HG03439 (cell line): ENCODE results near the gene TENM4.

Source experiments
- ATAC-seq: cut with Tn5 transposase; IDR thresholded peaks from one replicate; pipeline ENCODE4 v1.9.1; 2021; ENCODE audit warnings: mild to moderate bottlenecking, moderate library complexity; ENCODE audit not compliant: unreplicated experiment

TENM4 gene

GRCh38 chr11:79449040-79449439 lies 8.2 kb upstream of the TENM4 start:
- no peak for ATAC-seq

DNA sequence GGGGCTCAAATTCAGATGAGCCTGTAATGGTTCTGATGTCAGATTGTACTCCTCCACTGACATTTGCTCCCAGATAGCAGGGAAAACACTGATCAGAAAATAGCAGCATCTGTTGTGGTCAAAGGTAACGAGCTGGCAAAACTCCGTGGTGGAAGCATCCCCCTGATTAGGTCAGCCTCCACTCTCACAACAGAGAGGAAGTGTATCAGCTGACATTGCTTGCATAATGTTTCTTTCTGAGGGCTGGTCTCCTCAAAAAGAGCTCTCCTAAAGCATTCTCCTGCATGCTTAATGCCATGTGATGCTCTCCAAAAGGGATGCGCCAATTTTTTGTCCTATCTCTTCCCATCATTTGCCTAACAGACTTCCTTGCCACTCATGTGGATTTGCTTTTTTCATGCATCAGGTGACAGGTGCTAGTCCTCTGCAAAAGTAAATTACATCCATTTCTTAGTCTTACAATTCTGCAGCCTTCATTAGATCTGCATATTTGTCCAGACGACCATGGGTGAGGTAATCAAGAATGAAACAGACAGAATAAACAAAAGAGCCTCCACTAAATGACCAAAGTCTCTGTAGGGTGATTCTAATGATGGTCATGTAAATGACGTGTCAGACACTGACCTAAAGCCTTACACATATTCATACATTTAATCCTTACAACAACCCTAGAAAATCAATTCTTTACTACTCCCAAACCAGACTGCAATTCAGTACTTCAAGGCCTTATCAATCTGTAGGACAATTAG lies 6.4 kb upstream of the TENM4 start:
- ATAC-seq: no peak

DNA sequence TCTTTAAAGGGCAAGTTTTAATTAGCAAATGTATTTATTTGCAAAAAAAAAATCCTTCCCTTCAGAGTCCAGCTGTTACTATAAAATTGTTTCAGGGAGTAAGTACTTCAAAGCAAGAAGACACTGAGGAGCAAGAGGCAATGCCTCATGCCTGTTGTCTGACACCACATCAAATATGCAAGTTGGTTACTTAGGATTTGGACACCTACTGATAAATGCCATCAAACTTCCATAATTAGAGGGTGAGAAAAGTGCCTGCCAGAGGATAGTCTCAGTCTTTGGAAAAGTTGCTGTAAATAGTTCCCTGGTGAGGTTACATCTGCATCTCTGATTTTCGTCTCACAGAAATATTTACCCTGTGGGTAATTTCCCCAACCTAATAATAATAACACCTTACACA lies 4.1 kb upstream of the TENM4 start:
- no peak for ATAC-seq

DNA sequence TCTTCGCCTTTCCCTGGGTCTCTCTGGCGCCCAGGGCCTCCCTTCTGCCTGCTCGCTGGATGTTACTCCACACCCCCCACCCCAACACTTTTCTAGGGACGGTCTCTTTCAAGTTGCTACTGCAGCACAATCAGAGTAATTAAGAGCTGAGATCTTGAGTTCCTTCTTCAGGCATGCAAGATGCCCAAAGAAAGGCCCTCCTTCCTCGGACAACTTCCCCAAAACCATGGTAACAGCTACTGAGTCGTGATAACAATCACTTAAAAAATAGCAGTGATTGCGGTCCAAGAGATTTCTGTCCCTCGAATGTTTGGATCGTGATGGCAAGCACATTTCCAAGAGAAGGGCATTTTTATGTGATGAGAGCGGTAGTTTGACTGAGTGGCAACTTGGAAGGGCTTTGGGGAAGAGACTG lies 638 bp upstream of the TENM4 start:
- no peak for ATAC-seq

GRCh38 chr11:79439886-79440570 lies 802 bp downstream of the TENM4 start:
- ATAC-seq: no peak

DNA sequence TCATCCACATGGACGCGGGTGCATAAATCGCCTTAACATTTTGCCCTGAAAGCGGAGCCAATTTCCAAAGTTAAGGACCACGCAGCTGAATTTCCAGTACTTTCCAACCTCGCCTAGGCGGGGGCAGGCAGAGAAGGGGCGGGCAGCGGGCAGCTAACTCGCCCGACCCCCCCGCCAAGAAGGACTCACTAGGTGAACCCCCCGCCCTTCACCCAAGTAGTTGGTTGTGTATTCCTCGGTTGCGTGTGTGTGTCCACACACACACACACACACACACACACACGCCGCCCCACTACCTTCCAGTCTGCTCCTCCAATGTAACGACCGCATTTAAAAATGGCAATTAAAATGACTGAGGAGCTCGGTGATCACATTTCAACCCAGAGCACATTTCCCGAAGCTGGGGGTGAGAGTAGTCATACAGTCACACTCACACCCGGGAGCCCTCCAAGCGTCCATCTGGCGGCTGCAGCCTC lies 1.4 kb downstream of the TENM4 start:
- no peak for ATAC-seq

- no peak for ATAC-seq
These were observed 2.0 kb downstream of the TENM4 start for GRCh38 chr11:79438631-79439409.

DNA sequence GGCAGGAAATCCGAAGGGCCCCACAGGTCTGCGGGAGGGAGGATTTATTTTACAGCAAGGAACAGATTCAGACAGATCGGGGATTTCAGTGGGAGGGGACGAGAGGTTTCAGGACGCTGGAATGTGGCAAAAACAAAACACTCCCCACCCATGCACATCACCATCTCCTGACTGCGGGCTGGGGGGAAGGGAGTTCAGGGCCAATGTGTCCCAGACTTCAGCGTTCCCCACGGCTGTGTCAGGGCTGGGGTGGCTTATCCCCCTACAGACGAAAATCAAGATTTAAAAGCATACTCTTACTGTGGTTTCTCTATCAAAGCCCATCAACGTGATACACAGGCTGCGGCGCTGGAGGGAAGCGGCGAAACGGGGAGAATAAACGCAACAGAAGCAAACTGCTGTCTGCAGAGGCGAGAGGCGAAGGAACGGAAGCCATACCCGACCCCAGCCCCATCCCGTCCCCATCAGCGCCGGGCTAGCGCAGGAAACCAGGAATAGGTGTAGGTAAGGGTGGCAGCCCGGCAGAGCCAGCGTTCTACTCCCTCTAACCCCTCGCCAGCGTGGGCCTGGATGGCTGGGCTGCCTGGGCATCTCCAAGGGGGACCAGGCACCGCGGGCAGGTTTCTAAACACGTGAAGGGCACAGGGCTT lies 2.7 kb downstream of the TENM4 start:
- no peak for ATAC-seq

- no peak for ATAC-seq
These were observed 3.4 kb downstream of the TENM4 start for GRCh38 chr11:79437278-79437980.

DNA sequence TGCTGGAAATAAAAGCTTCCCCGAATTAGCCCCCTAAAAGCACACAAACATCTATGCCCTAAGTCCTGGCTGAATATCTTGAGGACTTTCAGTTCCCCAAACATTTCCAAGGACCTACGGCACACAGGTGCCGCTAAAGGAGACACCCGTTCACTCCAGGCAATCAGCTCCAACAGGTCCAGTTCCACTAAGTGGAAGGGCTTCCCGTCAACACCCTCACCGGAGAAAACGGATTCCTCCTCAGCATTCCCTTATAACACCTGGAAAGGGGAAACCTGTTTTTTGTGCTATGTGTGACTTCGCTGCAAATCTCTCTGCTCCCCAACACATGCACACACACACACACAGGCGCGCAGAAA lies 3.9 kb downstream of the TENM4 start:
- ATAC-seq: no peak

- ATAC-seq: no peak
These were observed 6.5 kb downstream of the TENM4 start for GRCh38 chr11:79434283-79434682.

GRCh38 chr11:79432138-79432537 lies 8.7 kb downstream of the TENM4 start:
- ATAC-seq: no peak

DNA sequence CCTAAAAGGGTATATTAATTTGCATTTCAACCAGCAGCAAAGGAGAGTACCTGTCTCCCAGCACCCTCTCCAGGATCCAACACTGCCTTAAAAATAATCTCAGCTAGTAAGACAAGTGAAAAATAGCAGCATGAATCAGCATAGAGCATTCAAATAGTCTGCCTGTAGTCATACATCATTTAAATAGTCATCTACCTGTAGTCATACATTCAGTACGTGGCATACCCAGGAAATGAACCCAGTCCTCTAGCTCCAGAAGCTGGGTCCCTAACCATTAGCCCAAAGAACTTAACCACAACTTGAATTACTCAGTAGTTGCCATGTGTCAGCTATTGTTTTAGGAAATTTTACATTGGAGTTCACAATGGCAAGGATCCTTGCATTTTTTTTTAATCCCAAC lies 9.3 kb downstream of the TENM4 start:
- ATAC-seq: no peak

DNA sequence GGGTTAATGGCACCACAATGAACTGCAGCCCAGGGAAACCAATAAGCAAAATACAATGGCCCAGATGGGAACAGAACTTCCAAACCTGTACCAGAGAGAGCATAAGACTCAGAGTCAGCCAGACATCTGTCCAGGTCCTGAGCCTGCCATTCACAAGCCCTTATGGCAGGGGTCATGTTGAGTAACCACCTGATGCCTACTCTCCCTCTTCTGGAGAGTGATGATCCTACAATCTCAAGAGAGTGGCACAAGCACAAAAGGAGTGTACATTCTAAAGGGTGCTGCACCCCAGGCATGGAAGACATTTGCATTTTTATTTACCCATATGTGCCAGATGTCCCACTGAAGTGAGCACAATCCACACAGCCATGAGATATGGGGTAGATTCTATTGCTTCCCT lies 10.6 kb downstream of the TENM4 start:
- no peak for ATAC-seq

DNA sequence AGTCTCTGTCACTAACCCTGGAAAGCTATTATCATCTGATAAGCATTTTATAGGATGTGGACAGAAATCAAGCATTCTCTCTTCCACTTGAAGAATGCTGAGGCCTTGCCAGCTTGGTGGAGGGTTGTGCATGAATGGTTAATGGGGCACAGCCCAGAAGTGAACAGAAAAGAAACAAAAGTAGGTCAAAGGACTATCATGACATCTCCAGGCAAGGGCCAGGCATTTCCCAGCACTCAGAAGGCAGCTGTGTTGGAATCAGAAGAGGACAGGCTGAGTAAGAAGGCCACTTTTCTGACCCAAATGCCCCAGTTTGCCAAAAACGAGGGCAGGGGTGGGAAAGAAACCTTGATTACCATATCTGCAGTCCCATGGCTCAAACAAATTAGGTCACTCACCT lies 12.4 kb downstream of the TENM4 start:
- no peak for ATAC-seq

GRCh38 chr11:79427611-79428327 lies 13.1 kb downstream of the TENM4 start:
- ATAC-seq: no peak

GRCh38 chr11:79427126-79427525 lies 13.7 kb downstream of the TENM4 start:
- ATAC-seq: no peak

DNA sequence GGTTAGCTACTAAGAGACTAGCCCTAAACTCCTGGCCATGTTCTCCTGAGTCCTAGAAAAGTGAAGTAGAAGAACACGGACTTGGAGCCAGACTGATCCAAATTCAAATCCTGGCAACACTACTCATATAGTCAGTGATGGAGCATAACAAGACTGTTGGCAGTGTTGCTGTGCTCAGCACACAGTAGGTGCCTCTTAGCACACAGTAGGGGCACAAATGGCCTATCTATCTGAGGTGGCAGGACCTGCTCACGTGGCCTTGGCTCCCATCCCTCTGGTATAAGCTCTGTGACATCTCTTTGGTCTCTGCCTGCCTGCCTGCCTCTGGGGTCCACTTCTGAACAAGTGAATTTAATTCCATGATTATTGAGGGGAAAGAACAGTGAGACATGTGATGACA lies 15.4 kb downstream of the TENM4 start:
- ATAC-seq: no peak

DNA sequence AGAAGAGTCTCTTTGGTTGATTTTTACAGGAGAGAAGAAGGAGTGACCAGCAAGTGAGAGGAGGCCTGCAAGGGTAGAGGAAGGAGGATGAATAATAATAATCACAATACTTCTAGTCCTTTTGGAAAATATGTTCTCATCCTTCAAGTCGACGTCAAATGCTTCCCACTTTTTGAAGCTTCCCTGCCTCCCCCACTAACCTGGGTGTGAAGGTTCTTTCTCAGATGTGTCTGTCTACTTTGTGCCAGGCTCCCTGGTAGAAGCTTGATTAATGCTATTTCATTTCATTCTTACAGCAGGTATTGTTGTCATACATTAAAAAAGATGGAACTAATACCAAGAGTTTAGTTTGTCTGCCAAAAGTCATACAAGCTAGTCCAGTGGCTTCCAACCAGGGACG lies 17.1 kb downstream of the TENM4 start:
- no peak for ATAC-seq

DNA sequence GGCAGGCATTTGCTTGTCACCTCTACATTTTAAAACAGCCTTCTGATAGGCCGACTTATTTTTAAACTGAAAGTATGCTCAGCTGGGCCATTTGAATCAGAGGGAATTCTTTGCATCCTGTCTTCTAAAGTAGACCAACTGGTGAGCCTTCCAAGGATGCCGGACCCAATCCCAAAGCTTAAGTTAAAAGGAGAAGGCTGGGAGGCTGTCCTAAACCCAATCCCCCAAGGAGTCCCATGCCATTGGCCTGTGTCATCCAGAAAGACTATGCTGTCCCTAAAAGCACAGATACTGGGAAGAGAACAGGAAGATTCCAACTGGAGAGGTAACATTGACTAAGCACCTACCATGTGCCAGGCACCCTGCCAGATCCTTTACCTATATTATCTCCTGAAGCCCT lies 18.0 kb downstream of the TENM4 start:
- ATAC-seq: no peak
